ENCODE results near the gene SLC39A1.

SLC39A1 gene

DNA sequence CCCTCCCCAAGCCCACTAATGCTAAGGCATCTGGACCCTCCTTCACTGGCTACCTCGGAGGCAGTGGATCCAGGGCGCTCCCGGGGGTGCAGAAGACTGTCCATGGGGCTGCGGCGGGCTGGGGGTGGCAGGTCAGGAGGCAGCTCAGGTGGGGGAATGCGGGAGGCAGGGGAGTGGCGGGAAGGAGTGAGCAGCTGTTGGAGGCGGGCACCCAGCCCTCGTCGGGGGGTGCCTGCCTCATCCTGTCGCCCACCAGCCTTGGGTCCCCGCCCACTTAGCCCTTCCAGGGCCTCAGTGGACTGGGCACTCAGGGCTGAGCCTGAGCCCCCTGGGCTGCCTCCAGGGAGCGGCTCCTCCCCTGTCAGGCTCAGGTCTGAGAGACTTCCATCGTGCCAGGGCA is 29.9 kb downstream of the SLC39A1 start:
- no peak overlapping the region for H3K4me3 ChIP-seq (ENCODE audit: low read depth, low read length)
- TF ChIP-seq, protein P1, sequence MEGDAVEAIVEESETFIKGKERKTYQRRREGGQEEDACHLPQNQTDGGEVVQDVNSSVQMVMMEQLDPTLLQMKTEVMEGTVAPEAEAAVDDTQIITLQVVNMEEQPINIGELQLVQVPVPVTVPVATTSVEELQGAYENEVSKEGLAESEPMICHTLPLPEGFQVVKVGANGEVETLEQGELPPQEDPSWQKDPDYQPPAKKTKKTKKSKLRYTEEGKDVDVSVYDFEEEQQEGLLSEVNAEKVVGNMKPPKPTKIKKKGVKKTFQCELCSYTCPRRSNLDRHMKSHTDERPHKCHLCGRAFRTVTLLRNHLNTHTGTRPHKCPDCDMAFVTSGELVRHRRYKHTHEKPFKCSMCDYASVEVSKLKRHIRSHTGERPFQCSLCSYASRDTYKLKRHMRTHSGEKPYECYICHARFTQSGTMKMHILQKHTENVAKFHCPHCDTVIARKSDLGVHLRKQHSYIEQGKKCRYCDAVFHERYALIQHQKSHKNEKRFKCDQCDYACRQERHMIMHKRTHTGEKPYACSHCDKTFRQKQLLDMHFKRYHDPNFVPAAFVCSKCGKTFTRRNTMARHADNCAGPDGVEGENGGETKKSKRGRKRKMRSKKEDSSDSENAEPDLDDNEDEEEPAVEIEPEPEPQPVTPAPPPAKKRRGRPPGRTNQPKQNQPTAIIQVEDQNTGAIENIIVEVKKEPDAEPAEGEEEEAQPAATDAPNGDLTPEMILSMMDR (IDR thresholded peaks at IDR 0.05; ENCODE audit: borderline replicate concordance, insufficient read depth, low read depth, low read length) = no peak

DNA sequence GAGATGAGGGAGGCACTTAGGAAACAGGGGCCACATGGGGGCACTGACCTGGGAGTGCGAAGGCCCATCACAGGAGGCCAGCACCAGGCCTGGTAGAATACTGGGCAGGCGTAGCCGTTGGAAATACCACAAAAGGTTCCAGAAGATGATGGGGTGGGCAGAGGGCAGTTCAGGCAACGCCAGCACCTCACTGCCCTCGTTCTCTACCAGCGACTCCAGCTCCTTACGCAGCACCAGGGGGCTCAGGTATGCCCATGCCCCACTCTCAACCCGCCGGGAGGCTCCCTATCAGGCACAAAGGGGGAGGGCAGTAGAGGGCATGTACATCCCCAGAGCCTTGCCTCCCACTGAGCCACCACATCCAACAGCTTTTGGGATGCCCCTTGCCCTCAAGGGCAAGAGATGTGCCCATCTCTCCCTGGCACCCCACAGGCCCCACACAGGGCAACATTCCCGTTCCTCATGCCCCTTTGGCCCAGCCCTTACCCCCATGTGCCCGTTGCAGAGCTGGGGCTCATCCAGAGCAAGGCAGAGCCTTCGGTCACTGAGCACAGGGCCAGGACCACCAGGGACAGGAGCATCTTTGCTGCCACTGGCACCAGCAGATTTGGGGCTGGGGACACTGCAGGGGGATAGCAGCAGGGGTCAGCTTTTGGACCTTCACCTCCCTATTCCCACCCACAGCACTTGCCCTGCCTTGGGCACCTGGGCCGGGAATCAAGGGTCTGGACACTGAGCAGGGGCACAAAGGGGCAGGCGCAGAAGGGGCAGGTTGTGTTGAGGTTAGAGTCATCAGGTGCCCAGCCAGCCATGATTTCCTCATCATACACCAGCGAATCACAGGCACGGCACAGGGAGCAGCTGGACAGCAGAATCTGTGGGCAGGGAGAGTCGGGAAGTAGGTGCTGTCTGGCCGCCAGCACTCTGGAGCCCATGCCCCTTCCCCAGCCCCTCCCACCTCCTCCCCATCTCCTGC is 30.9 kb downstream of the SLC39A1 start:
- no peak overlapping the region for H3K4me3 ChIP-seq (ENCODE audit: low read depth, low read length)
- TF ChIP-seq, protein P1 (IDR thresholded peaks at IDR 0.05; ENCODE audit: borderline replicate concordance, insufficient read depth, low read depth, low read length) = no peak

DNA sequence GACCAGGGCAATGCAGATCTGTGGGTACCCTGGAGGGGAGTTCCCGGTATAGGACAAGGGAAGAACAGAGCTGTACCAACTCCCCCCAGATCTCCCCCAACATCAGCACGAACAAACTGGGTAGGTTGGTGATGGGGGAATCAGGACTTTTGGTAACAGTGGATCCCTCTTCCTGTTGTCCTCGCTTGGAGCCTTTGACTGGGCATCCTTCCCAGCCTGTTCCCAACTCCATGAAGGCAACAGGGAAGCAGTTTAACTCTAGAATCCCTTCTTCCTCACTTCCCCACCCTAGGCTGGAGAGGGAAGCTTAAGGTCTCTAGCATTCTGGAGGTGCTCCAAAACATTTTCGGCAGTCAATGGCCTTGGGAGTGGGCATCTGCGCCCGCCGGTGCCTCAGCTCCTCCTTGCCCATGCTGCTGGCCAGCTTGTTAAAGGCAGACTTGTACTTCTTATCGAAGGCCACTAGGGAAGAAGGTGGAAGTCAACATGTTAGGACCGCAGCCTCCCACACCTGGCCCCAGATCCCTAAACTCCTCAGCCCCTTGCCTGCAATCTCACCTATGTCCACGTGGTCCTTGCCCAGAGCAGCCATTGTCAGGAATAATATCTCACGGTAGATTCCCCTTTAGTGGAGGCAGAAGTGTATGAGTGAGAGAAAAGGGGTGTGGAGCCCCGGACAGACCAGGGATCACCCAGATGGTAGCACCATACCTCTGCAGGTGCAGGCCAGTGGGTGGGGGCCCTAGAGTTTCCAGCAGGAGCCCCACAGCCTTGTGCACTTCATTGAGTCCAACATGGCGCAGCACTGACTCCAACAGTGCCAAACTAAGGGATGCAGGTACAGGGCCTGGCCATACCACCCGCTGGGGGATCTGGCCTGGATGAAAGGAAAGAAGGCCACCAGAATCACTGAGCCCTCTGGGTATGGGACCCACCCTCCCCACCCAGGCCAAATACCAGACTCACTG is 33.1 kb downstream of the SLC39A1 start:
- TF ChIP-seq, protein P1 (IDR thresholded peaks at IDR 0.05; ENCODE audit: borderline replicate concordance, insufficient read depth, low read depth, low read length) = no peak
- H3K4me3 ChIP-seq (ENCODE audit: low read depth, low read length) = no peak overlapping the region

DNA sequence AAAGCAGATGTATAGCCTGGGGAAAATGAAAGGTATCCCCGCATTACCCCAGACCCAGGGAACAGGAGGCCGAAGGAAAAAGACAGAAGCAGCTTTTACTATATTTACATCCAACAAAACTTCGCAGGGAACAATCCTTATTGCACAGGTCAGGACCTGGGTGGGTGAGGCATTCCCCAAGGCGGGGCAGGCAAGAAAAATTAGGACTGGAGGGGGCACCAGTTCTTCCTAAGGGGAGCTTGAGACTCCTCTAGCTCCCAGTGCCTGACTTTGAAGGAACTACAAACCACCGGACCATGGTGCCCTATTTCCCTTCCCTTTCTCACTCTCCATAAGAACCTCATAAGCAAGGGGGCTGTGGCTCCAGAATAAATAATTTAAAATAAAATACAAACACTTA is 33.9 kb downstream of the SLC39A1 start:
- TF ChIP-seq, protein P1 (IDR thresholded peaks at IDR 0.05; ENCODE audit: borderline replicate concordance, insufficient read depth, low read depth, low read length) = no peak
- no peak overlapping the region for H3K4me3 ChIP-seq (ENCODE audit: low read depth, low read length)

DNA sequence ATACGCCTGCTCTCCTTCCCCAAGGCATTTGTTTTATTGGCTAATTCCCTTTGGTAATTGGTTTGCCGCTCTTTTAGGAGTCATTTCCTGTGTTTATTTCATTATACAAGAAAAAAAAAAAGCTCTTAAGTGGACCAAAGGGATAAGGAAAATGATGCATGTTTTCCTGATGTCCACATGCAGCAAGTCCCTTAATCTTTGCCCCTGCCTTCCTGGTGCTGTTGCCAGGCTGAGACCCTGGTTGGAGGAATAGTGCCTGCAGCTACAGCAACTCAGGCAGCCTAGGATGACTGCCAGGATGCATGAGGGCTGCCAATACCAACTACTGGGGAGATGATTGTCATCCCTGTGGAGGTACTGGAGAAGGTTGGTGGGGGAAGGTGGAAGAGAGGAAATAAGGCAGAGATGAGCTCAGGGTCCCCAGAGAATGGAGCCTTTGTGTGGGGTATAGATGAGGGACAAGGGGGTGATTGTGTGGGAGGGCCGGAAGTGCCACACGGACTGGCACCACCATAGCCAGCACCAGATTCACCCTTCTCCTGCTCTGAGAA is 34.5 kb downstream of the SLC39A1 start:
- TF ChIP-seq, protein P1 (IDR thresholded peaks at IDR 0.05; ENCODE audit: borderline replicate concordance, insufficient read depth, low read depth, low read length) = no peak

DNA sequence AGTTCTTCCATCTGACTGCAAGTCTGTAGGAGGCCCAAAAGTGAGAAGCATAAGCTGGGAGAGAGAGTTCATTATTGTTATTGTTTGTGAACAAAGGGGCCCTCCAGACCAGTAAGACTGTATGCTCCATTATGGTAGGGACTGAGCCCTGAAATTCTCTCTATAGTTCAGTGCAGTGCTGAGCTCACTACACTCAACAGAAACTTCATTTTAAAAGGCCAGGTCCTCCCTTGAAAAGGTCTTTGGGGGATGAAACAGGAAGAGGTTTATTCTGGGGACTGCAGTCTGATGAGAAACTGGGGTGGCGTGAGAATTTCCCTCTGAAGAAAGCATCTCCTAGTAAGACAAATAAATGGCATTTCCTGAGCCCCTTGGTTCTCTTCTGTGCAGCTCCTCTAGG is 35.1 kb downstream of the SLC39A1 start:
- TF ChIP-seq, protein P1 (IDR thresholded peaks at IDR 0.05; ENCODE audit: borderline replicate concordance, insufficient read depth, low read depth, low read length) = no peak
- H3K4me3 ChIP-seq (ENCODE audit: low read depth, low read length) = no peak overlapping the region

More for the DNA sequence above, 34.5 kb downstream of the SLC39A1 start:
- no peak overlapping the region for H3K4me3 ChIP-seq (ENCODE audit: low read depth, low read length)

Measured in GM12875 (cell line).